GM12878 (cell line): ENCODE data around the gene CYP2S1.

Source experiments
- EP300 ChIP-seq, 2 experiments: fragments of 150-350 bp in 1 of 2; IDR thresholded peaks; 2 replicates each; pipeline ENCODE4 v1.6.1; 2011 to 2012; ENCODE audit warnings: low read depth in 2 of 2, low read length in 2 of 2, borderline replicate concordance in 1 of 2, improper control_type of control experiment in 1 of 2, inconsistent platforms in 1 of 2; ENCODE audit not compliant: control insufficient read depth in 1 of 2
- MYC ChIP-seq: IDR thresholded peaks from 2 replicates; pipeline ENCODE4 v1.6.1; 2011; ENCODE audit warnings: mild to moderate bottlenecking, low read length, moderate library complexity, inconsistent platforms; ENCODE audit not compliant: insufficient read depth, insufficient replicate concordance, insufficient read length, severe bottlenecking
- POLR2A ChIP-seq: IDR thresholded peaks from 2 replicates; pipeline ENCODE4 v1.6.1; 2011; ENCODE audit warnings: low read depth, mild to moderate bottlenecking, low read length
- POLR2AphosphoS5 ChIP-seq: IDR thresholded peaks from 2 replicates; pipeline ENCODE4 v1.6.1; 2011; ENCODE audit warnings: mild to moderate bottlenecking, low read length, inconsistent platforms
- SP1 ChIP-seq: IDR thresholded peaks from one replicate; pipeline ENCODE4 v1.6.1; 2011; ENCODE audit warnings: low read depth, low read length
- SUZ12 ChIP-seq: fragments of 200-600 bp; sonication (generic); IDR thresholded peaks from one replicate; pipeline ENCODE4 v1.6.1; 2018; ENCODE audit warnings: antibody characterized with exemption, mild to moderate bottlenecking; ENCODE audit not compliant: unreplicated experiment
- TAF1 ChIP-seq: IDR thresholded peaks from 2 replicates; pipeline ENCODE4 v1.6.1; 2011; ENCODE audit warnings: mild to moderate bottlenecking, low read depth, low read length, borderline replicate concordance
- TBL1XR1 ChIP-seq: IDR thresholded peaks from 2 replicates; pipeline ENCODE4 v1.6.1; 2012; ENCODE audit warnings: low read depth, low read length, improper control_type of control experiment
- ZNF207 ChIP-seq: fragments of 450-650 bp; IDR thresholded peaks from 2 replicates; pipeline ENCODE4 v1.6.1; 2014; ENCODE audit warnings: antibody characterized with exemption, mild to moderate bottlenecking, borderline replicate concordance
- ZNF24 ChIP-seq: fragments of 450-650 bp; IDR thresholded peaks from 2 replicates; pipeline ENCODE4 v1.6.1; 2017; ENCODE audit warnings: antibody characterized with exemption, mild to moderate bottlenecking
- TF ChIP-seq, protein P1 (sequence below), 3 experiments: IDR thresholded peaks in 2 of 3; conservative IDR thresholded peaks in 1 of 3; 2 replicates each; pipeline ENCODE4 v1.5.1; 2011; ENCODE audit warnings: low read depth in 3 of 3, low read length in 3 of 3, mild to moderate bottlenecking in 3 of 3, control low read depth in 2 of 3, moderate library complexity in 2 of 3, inconsistent platforms in 1 of 3, mixed read lengths in 1 of 3; ENCODE audit not compliant: control insufficient read depth in 2 of 3, insufficient read depth in 1 of 3; ENCODE audit errors: extremely low read depth in 1 of 3

DNA sequence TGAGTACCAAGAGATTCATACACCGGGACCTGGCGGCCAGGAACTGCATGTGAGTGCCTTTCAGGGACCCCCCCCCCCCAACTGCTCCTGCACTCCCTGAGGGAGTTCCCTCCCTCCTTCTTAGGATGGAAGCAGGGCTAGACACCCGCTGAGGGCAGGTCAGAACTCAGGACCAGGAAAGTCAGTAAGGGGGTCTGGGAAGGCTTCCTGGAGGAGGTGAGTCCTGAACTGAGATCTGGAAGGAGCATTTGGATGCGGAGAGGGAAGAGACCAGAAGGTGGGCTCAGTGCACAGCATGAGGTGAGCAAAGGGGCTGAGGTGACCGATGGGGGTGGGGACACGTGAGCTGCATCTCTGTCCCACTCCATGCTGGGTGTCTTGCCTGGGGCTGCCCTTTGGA is 60.6 kb downstream of the CYP2S1 start:
- TF ChIP-seq POLR2AphosphoS5 (no peak), EP300 (IDR thresholded peaks at IDR 0.05; ENCODE audit: borderline replicate concordance in 1 of 2, control insufficient read depth in 1 of 2, low read depth in 2 of 2, low read length in 2 of 2) (no peak), MYC (no peak), SUZ12 (no peak), POLR2A (no peak), SP1 (no peak), ZNF24 (no peak), TAF1 (no peak), TBL1XR1 (no peak), ZNF207 (no peak)
- TF ChIP-seq, protein P1, sequence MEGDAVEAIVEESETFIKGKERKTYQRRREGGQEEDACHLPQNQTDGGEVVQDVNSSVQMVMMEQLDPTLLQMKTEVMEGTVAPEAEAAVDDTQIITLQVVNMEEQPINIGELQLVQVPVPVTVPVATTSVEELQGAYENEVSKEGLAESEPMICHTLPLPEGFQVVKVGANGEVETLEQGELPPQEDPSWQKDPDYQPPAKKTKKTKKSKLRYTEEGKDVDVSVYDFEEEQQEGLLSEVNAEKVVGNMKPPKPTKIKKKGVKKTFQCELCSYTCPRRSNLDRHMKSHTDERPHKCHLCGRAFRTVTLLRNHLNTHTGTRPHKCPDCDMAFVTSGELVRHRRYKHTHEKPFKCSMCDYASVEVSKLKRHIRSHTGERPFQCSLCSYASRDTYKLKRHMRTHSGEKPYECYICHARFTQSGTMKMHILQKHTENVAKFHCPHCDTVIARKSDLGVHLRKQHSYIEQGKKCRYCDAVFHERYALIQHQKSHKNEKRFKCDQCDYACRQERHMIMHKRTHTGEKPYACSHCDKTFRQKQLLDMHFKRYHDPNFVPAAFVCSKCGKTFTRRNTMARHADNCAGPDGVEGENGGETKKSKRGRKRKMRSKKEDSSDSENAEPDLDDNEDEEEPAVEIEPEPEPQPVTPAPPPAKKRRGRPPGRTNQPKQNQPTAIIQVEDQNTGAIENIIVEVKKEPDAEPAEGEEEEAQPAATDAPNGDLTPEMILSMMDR (IDR thresholded peaks at IDR 0.05 in 2 of 3, conservative IDR thresholded peaks at IDR 0.05 in 1 of 3; ENCODE audit: control insufficient read depth in 2 of 3, extremely low read depth in 1 of 3, insufficient read depth in 1 of 3, low read depth in 3 of 3, low read length in 3 of 3), result no peak
